GM20000 (cell line): ENCODE results near the gene FUT3.

Source experiments
- DNase-seq: peaks from one replicate; pipeline ENCODE4 v3.0.0; 2012; ENCODE audit warnings: low spot score
- TF ChIP-seq, protein P1 (sequence below): IDR thresholded peaks from 2 replicates; pipeline ENCODE4 v1.5.1; 2012; ENCODE audit warnings: mild to moderate bottlenecking, control low read depth; ENCODE audit errors: extremely low read depth, missing control alignments

The FUT3 gene

GRCh38 chr19:5851302-5851701 lies at the start of gene FUT3:
FUT3 (minus strand) TSS chr19:5851449.
- TF ChIP-seq, protein P1, sequence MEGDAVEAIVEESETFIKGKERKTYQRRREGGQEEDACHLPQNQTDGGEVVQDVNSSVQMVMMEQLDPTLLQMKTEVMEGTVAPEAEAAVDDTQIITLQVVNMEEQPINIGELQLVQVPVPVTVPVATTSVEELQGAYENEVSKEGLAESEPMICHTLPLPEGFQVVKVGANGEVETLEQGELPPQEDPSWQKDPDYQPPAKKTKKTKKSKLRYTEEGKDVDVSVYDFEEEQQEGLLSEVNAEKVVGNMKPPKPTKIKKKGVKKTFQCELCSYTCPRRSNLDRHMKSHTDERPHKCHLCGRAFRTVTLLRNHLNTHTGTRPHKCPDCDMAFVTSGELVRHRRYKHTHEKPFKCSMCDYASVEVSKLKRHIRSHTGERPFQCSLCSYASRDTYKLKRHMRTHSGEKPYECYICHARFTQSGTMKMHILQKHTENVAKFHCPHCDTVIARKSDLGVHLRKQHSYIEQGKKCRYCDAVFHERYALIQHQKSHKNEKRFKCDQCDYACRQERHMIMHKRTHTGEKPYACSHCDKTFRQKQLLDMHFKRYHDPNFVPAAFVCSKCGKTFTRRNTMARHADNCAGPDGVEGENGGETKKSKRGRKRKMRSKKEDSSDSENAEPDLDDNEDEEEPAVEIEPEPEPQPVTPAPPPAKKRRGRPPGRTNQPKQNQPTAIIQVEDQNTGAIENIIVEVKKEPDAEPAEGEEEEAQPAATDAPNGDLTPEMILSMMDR: no peak
- no peak for DNase-seq

DNA sequence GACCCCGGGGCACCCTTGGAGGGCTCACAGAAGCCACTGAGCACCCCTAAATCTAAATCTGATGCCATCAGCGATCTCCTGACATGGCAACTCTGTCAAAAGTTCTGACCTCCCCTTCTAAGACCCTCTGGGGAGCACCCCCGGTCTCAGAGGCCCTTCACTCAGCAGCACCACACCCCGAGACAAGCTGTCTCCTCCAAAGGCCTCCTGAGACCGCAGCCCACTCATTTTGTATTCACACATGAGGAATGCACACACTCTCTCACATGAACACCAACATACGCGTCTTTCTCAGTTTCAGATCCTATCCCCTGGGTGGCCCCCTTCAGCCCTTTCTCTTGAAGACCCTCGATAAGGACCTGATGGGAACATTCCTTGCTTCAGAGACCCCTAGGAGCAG lies 49.7 kb upstream of the FUT3 start:
- TF ChIP-seq, protein P1: no peak

GRCh38 chr19:5899728-5900526 lies 48.7 kb upstream of the FUT3 start:
- DNase-seq: no peak
- TF ChIP-seq, protein P1: no peak

More for the DNA sequence above, 49.7 kb upstream of the FUT3 start:
- no peak for DNase-seq

- DNase-seq: no peak
- TF ChIP-seq, protein P1: no peak
These were observed 46.1 kb upstream of the FUT3 start for GRCh38 chr19:5897189-5897969.

DNA sequence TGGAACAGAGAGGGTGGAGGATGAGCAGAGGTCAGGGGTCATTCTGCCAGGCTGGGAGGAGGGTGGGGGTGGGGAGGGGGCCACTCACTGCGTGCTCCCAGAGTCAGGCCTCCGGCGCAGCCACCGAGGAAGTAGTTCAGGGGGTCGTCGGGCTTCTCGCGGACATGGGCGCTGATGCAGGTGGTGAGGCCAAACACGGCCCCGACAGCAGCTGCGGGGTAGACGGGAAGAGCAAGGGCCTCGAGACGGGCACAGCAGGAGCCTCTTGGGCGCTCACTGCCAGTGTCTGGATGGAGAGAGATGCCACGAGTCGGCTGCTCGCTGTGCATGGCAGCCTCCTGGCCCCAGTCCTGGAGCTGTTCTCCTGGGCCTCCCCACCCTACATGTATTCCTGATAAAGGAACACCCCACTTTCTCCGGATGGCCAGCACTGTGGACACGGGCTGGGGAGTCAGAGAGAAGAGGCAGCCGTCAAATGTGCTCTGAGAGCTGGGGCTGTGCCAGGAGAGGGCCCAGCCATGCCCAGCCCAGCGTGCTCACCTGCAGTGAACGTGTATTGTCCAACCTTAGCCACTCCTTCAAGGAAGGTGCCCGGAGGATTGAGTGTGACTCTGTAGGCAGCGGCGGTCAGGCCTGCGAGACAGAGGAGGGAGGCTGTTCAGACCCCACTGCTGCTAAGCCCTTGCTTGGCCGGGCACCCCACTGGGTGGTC lies 45.3 kb upstream of the FUT3 start:
- TF ChIP-seq, protein P1: no peak

DNA sequence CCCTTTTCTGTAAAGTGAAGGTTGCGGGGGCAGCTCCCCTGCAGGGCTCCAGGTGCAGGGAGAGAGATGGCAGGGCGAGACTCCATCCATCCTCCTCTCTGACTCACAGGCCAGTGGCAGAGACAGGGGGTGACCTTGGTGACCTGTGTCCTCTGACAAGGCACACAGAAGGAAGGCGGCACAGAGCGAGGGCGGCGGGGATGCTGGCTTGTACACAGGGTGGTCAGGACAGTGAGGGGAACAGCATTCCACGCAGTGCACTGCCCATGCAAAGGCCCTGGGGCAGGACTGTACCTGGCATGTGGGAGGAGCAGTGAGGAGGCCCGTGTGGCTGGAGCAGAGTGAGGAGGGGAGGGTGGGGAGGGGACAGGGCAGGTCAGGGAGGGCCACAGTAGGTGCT lies 44.6 kb upstream of the FUT3 start:
- no peak for DNase-seq
- TF ChIP-seq, protein P1: no peak

More for the DNA sequence above, 45.3 kb upstream of the FUT3 start:
- no peak for DNase-seq
